SK-N-SH (cell line): Measurements from ENCODE around the gene RAD51B. TPM values are rescaled to one million over a fixed set of nuclear protein-coding genes. Genes with fewer than 3 reads are reported as not detected.

Experiments
- CTCF ChIA-PET: fragments of 300-600, 350-600 bp; formaldehyde crosslinking; extraction: SDS; loops from one replicate; lab custom pipeline; 2021; lab: Yijun Ruan, JAX
- POLR2A ChIA-PET: fragments of 350-600 bp; sonication (Branson Sonifier 250); formaldehyde crosslinking; extraction: SDS; loops from one replicate; lab custom pipeline; 2020; ENCODE audit warnings: antibody characterized with exemption, inconsistent platforms; lab: Yijun Ruan, JAX
- DNase-seq: peaks from one replicate; pipeline ENCODE4 v3.0.0; 2012
- H2AFZ ChIP-seq: fragments of 200-600 bp; sonication (generic); 2 replicates; pipeline ENCODE4 v1.8.1; 2016; ENCODE audit warnings: antibody characterized with exemption, mild to moderate bottlenecking, low read depth
- H3F3A ChIP-seq: fragments of 200-600 bp; sonication (generic); replicated peaks from 2 replicates; pipeline ENCODE3; 2016; ENCODE audit warnings: antibody characterized with exemption, mild to moderate bottlenecking; ENCODE audit not compliant: insufficient read depth
- H3K27ac ChIP-seq, 2 experiments: fragments of 200-500 bp in 1 of 2; fragments of 200-600 bp in 1 of 2; sonication (Bioruptor generic) in 1 of 2; sonication (generic), shearing (Covaris generic) in 1 of 2; 2 replicates each; pipeline versions ENCODE4 v1.5.1 to v1.6.1; 2014 to 2016; ENCODE audit warnings: low read depth in 2 of 2, inconsistent platforms in 1 of 2, low read length in 1 of 2, mild to moderate bottlenecking in 1 of 2, mixed read lengths in 1 of 2
- H3K27me3 ChIP-seq: fragments of 200-600 bp; sonication (generic), shearing (Covaris generic); 2 replicates; pipeline ENCODE4 v1.6.1; 2016; ENCODE audit warnings: mixed run types; ENCODE audit not compliant: insufficient read depth
- H3K36me3 ChIP-seq, 2 experiments: fragments of 200-500 bp in 1 of 2; fragments of 200-600 bp in 1 of 2; sonication (Bioruptor generic) in 1 of 2; sonication (generic) in 1 of 2; replicated peaks in 1 of 2; 2 replicates each; pipeline versions ENCODE3 to v1.5.1; 2014 to 2016; ENCODE audit warnings: low read length in 1 of 2, mild to moderate bottlenecking in 1 of 2; ENCODE audit not compliant: insufficient read depth in 2 of 2, control insufficient read depth in 1 of 2
- H3K4me1 ChIP-seq, 2 experiments: fragments of 200-500 bp in 1 of 2; fragments of 200-600 bp in 1 of 2; sonication (Bioruptor generic) in 1 of 2; sonication (generic), shearing (Covaris generic) in 1 of 2; 2 replicates each; pipeline versions ENCODE4 v1.5.1 to v1.6.1; 2014 to 2016; ENCODE audit warnings: low read depth in 1 of 2, low read length in 1 of 2, mixed run types in 1 of 2; ENCODE audit not compliant: insufficient read depth in 2 of 2, control insufficient read depth in 1 of 2
- H3K4me2 ChIP-seq: fragments of 200-600 bp; sonication (generic), shearing (Covaris generic); 2 replicates; pipeline ENCODE4 v1.6.1; 2017; ENCODE audit warnings: mixed run types
- H3K4me3 ChIP-seq, 2 experiments: fragments of 200-500 bp in 1 of 2; fragments of 200-600 bp in 1 of 2; sonication (Bioruptor generic) in 1 of 2; sonication (generic), shearing (Covaris generic) in 1 of 2; 2 replicates each; pipeline versions ENCODE4 v1.5.1 to v1.8.1; 2014 to 2016; ENCODE audit warnings: low read depth in 2 of 2, inconsistent platforms in 1 of 2, low read length in 1 of 2, mild to moderate bottlenecking in 1 of 2, mixed read lengths in 1 of 2, moderate library complexity in 1 of 2
- H3K79me2 ChIP-seq: fragments of 200-600 bp; sonication (generic); 2 replicates; pipeline ENCODE4 v1.8.1; 2017; ENCODE audit warnings: mild to moderate bottlenecking; ENCODE audit not compliant: insufficient read depth
- H3K9ac ChIP-seq: fragments of 200-600 bp; sonication (generic); 2 replicates; pipeline ENCODE4 v1.6.1; 2017; ENCODE audit warnings: mixed run types
- H3K9me2 ChIP-seq: fragments of 200-600 bp; sonication (generic); 2 replicates; pipeline ENCODE4 v1.6.1; 2017; ENCODE audit warnings: mixed run types
- H3K9me3 ChIP-seq: fragments of 200-600 bp; sonication (generic); 2 replicates; pipeline ENCODE4 v1.6.1; 2017; ENCODE audit warnings: mixed run types, mild to moderate bottlenecking, moderate library complexity
- H4K20me1 ChIP-seq: fragments of 200-600 bp; sonication (generic); 2 replicates; pipeline ENCODE4 v1.6.1; 2017; ENCODE audit warnings: mild to moderate bottlenecking, mixed run types; ENCODE audit not compliant: insufficient read depth
- ELF1 ChIP-seq: IDR thresholded peaks from 2 replicates; pipeline ENCODE4 v1.4.0; 2012
- EZH2phosphoT487 ChIP-seq: fragments of 200-600 bp; sonication (generic); IDR thresholded peaks from 2 replicates; pipeline ENCODE4 v1.6.1; 2017; ENCODE audit warnings: low read depth, mixed run types, mild to moderate bottlenecking, antibody characterized with exemption, moderate library complexity, borderline replicate concordance
- FOSL2 ChIP-seq: IDR thresholded peaks from 2 replicates; pipeline ENCODE4 v1.4.0; 2012; ENCODE audit warnings: low read depth, mild to moderate bottlenecking, moderate library complexity, borderline replicate concordance
- FOXM1 ChIP-seq: IDR thresholded peaks from 2 replicates; pipeline ENCODE4 v1.4.0; 2012; ENCODE audit warnings: low read depth, mild to moderate bottlenecking
- GATA2 ChIP-seq: sonication (generic); formaldehyde crosslinking; IDR thresholded peaks from 2 replicates; pipeline ENCODE4 v1.5.0; 2020; ENCODE audit warnings: mild to moderate bottlenecking, missing genetic modification reagents
- JUND ChIP-seq: IDR thresholded peaks from 2 replicates; pipeline ENCODE4 v1.4.0; 2012
- NRF1 ChIP-seq: IDR thresholded peaks from 2 replicates; pipeline ENCODE4 v1.6.1; 2012; ENCODE audit warnings: low read depth, mild to moderate bottlenecking, low read length
- POLR2AphosphoS5 ChIP-seq: IDR thresholded peaks from 2 replicates; pipeline ENCODE4 v1.6.1; 2012; ENCODE audit warnings: low read depth, low read length
- RAD21 ChIP-seq: IDR thresholded peaks from 2 replicates; pipeline ENCODE4 v1.6.1; 2012; ENCODE audit warnings: mild to moderate bottlenecking, low read length
- RFX5 ChIP-seq: IDR thresholded peaks from 2 replicates; pipeline ENCODE4 v1.6.1; 2012; ENCODE audit warnings: mild to moderate bottlenecking, improper control_type of control experiment, low read length
- SIN3A ChIP-seq: IDR thresholded peaks from 2 replicates; pipeline ENCODE4 v1.6.1; 2012; ENCODE audit warnings: low read depth, mild to moderate bottlenecking, low read length, moderate library complexity, borderline replicate concordance
- TAF1 ChIP-seq: IDR thresholded peaks from 2 replicates; pipeline ENCODE4 v1.6.1; 2012; ENCODE audit warnings: low read depth, mild to moderate bottlenecking, low read length, moderate library complexity, borderline replicate concordance
- TEAD4 ChIP-seq: IDR thresholded peaks from 2 replicates; pipeline ENCODE4 v1.4.0; 2012; ENCODE audit warnings: mild to moderate bottlenecking, borderline replicate concordance; ENCODE audit not compliant: insufficient read depth
- WGBS: methylation state at CpG from one replicate; pipeline ENCODE4 v1.1.6; 2017; ENCODE audit warnings: low lambda C conversion rate; 5-methylcytosine and 5-hydroxymethylcytosine counted together
- polyA plus RNA-seq, 3 experiments: library from polyadenylated mRNA; depleted of rRNA; stranded (reverse); fragments of >200 nt; gene quantifications; 2 replicates each; pipeline ENCODE4 v1.2.3, GENCODE V29; 2012
- TF ChIP-seq, protein P1 (sequence below): fragments of 150-350 bp; IDR thresholded peaks from 2 replicates; pipeline ENCODE4 v1.6.1; 2016; ENCODE audit warnings: mild to moderate bottlenecking, low read depth, low read length
- TF ChIP-seq, protein P2 (sequence below): fragments of 200-600 bp; sonication (generic); IDR thresholded peaks from 2 replicates; pipeline ENCODE4 v1.6.1; 2017; ENCODE audit warnings: antibody characterized with exemption, mild to moderate bottlenecking, moderate library complexity
- TF ChIP-seq, protein P3 (sequence below): IDR thresholded peaks from 2 replicates; pipeline ENCODE4; 2012

The RAD51B gene
- polyA plus RNA-seq, 1 of the 3 experiments (the other 2 are of a cell fraction): 6.0 TPM

DNA sequence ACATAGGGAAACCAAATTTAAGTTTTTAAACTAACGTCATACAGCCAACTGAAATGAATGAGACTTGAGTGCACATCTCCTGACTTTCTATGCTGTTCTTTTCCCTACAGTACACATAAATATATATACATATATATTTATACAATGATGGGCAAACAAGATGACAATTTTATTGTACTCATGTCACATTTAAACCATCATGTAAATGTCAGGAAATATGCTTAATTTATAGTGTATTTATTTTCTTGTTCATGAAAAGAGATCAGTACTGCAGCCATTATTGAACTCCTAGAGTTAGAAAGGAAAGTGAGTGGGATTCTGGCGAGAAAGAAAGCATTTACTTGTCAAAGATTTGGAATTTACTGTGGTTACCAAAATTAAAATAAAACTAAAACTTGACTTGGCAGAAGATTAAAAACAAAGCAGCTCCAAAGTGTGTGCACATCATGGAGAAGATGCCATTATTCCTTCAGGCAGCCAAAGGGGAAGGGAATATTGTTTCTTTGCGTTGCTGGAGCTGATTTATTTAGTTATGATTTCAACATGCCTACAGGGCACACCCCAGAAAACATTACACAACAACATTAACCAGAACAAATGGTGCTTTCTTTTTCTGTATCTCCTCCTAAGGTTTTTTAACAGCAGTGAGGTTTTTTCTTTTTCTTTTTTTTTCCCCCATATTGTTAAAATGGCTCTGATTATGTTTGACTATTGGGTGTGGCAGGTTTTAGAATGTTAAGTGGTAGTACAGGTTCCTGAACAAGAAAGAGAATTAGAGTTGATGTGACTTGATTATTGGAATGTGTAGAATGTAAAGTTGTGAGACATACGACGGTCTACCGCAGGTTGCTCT is 144.6 kb downstream of the RAD51B start:
- H3K9me3 ChIP-seq: no peaks in the 10 kb centered on the region
- ChIA-PET POLR2A (no interaction called here), CTCF (no interaction called here)
- H3F3A ChIP-seq: no peaks in the 10 kb centered on the region
- no peak for DNase-seq
- no peak overlapping the region for H3K4me3 ChIP-seq
- WGBS: 85% methylated on average over 6 of the region's 6 CpGs
- H3K4me1 ChIP-seq: no peaks in the 10 kb centered on the region; a peak in 1 of 4 replicates
- H3K9me2 ChIP-seq: no peaks in the 10 kb centered on the region
- H3K36me3 ChIP-seq: no peaks in the 10 kb centered on the region
- no peaks in the 10 kb centered on the region for H4K20me1 ChIP-seq
- H3K4me2 ChIP-seq: no peak overlapping the region
- no peak overlapping the region for H3K9ac ChIP-seq
- no peaks in the 10 kb centered on the region for H3K79me2 ChIP-seq
- H3K27ac ChIP-seq: no peak overlapping the region
- no peaks in the 10 kb centered on the region for H3K27me3 ChIP-seq
- H2AFZ ChIP-seq: no peak overlapping the region
- TF ChIP-seq POLR2AphosphoS5 (no peak), GATA2 (CRISPR knock-in tag) (no peak), NRF1 (no peak), RAD21 (no peak), TAF1 (no peak), EZH2phosphoT487 (no peak), RFX5 (no peak), FOSL2 (no peak), TEAD4 (no peak), FOXM1 (no peak), ELF1 (no peak), JUND (no peak), SIN3A (no peak)
- TF ChIP-seq, protein P1, sequence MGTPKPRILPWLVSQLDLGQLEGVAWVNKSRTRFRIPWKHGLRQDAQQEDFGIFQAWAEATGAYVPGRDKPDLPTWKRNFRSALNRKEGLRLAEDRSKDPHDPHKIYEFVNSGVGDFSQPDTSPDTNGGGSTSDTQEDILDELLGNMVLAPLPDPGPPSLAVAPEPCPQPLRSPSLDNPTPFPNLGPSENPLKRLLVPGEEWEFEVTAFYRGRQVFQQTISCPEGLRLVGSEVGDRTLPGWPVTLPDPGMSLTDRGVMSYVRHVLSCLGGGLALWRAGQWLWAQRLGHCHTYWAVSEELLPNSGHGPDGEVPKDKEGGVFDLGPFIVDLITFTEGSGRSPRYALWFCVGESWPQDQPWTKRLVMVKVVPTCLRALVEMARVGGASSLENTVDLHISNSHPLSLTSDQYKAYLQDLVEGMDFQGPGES: no peak
- TF ChIP-seq, protein P2, sequence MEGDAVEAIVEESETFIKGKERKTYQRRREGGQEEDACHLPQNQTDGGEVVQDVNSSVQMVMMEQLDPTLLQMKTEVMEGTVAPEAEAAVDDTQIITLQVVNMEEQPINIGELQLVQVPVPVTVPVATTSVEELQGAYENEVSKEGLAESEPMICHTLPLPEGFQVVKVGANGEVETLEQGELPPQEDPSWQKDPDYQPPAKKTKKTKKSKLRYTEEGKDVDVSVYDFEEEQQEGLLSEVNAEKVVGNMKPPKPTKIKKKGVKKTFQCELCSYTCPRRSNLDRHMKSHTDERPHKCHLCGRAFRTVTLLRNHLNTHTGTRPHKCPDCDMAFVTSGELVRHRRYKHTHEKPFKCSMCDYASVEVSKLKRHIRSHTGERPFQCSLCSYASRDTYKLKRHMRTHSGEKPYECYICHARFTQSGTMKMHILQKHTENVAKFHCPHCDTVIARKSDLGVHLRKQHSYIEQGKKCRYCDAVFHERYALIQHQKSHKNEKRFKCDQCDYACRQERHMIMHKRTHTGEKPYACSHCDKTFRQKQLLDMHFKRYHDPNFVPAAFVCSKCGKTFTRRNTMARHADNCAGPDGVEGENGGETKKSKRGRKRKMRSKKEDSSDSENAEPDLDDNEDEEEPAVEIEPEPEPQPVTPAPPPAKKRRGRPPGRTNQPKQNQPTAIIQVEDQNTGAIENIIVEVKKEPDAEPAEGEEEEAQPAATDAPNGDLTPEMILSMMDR: no peak
- TF ChIP-seq, protein P3, sequence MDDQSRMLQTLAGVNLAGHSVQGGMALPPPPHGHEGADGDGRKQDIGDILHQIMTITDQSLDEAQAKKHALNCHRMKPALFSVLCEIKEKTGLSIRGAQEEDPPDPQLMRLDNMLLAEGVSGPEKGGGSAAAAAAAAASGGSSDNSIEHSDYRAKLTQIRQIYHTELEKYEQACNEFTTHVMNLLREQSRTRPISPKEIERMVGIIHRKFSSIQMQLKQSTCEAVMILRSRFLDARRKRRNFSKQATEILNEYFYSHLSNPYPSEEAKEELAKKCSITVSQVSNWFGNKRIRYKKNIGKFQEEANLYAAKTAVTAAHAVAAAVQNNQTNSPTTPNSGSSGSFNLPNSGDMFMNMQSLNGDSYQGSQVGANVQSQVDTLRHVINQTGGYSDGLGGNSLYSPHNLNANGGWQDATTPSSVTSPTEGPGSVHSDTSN: no peak
- TF ChIP-seq, all 33 proteins: peak for 0
